DND-41 (cell line): ENCODE data around the gene GLP2R.

Source experiments
- EZH2 ChIP-seq: IDR thresholded peaks from 3 replicates; pipeline ENCODE4 v1.6.1; 2012; ENCODE audit warnings: borderline replicate concordance, low read depth, mild to moderate bottlenecking, moderate library complexity, low read length, inconsistent platforms; ENCODE audit not compliant: severe bottlenecking
- TF ChIP-seq, protein P1 (sequence below): IDR thresholded peaks from 2 replicates; pipeline ENCODE4 v1.5.1; 2012; ENCODE audit warnings: borderline replicate concordance, low read length, moderate library complexity, mild to moderate bottlenecking; ENCODE audit not compliant: poor library complexity, severe bottlenecking; ENCODE audit errors: extremely low read depth

- TF ChIP-seq, protein P1, sequence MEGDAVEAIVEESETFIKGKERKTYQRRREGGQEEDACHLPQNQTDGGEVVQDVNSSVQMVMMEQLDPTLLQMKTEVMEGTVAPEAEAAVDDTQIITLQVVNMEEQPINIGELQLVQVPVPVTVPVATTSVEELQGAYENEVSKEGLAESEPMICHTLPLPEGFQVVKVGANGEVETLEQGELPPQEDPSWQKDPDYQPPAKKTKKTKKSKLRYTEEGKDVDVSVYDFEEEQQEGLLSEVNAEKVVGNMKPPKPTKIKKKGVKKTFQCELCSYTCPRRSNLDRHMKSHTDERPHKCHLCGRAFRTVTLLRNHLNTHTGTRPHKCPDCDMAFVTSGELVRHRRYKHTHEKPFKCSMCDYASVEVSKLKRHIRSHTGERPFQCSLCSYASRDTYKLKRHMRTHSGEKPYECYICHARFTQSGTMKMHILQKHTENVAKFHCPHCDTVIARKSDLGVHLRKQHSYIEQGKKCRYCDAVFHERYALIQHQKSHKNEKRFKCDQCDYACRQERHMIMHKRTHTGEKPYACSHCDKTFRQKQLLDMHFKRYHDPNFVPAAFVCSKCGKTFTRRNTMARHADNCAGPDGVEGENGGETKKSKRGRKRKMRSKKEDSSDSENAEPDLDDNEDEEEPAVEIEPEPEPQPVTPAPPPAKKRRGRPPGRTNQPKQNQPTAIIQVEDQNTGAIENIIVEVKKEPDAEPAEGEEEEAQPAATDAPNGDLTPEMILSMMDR: no peak
- no peak for TF ChIP-seq EZH2
These were observed 108.6 kb downstream of the GLP2R start for GRCh38 chr17:9934331-9934730.
